HL-60 (cell line): ENCODE results near the gene SEPTIN11.

ENCODE experiments used
- CTCF ChIP-seq: IDR thresholded peaks from one replicate; pipeline ENCODE4 v1.5.1; 2011; ENCODE audit warnings: low read length, control low read depth, inconsistent platforms; ENCODE audit not compliant: insufficient read depth
- GABPA ChIP-seq: IDR thresholded peaks from 2 replicates; pipeline ENCODE4 v1.6.1; 2012; ENCODE audit warnings: low read depth
- POLR2AphosphoS5 ChIP-seq: IDR thresholded peaks from 2 replicates; pipeline ENCODE4 v1.6.1; 2012; ENCODE audit warnings: low read depth
- REST ChIP-seq: IDR thresholded peaks from 2 replicates; pipeline ENCODE4 v1.6.1; 2012; ENCODE audit warnings: low read depth; ENCODE audit not compliant: insufficient replicate concordance

DNA sequence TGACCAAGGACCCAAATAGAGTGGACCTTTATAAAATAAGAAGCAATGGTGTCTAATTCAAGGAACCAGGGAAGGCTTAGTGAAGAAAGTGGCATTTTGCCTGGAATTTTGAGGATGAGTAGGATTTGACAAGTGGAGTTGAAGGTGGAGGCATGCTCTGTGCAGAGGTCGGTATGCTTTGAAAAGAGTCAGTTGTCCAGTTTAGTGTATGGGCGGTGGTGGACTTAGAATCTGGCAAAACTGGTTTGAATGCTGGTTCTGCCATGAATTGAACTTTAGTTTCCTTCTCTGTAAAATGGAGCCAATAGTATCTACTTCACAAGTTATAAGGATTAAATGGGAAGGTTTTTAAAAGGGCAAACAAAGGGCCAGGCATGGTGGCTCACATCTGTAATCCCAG, 29.7 kb downstream of the SEPTIN11 start:
- no peak for TF ChIP-seq CTCF
- no peak for TF ChIP-seq GABPA
- no peak for TF ChIP-seq POLR2AphosphoS5
- TF ChIP-seq REST = no peak
